Mesenchymal stem cell (in vitro differentiated cells and primary cell): ENCODE data around the gene CTNNA3.

Source experiments
- DNase-seq: peaks from one replicate; pipeline ENCODE4 v3.0.0-alpha.2; 2013
- H2AFZ ChIP-seq: one replicate; pipeline ENCODE4 v1.6.1; 2013; ENCODE audit warnings: low read depth, mild to moderate bottlenecking, control low read depth, inconsistent platforms, low read length, moderate library complexity
- H2AK5ac ChIP-seq: 2 replicates; pipeline ENCODE4 v1.6.1; 2013; ENCODE audit warnings: low read length, moderate library complexity, mild to moderate bottlenecking, inconsistent platforms; ENCODE audit not compliant: severe bottlenecking
- H2BK120ac ChIP-seq: one replicate; pipeline ENCODE4 v1.6.1; 2013; ENCODE audit warnings: low read depth, mild to moderate bottlenecking, inconsistent platforms, low read length, moderate library complexity
- H2BK12ac ChIP-seq, 2 experiments: one replicate each; pipeline ENCODE4 v1.6.1; 2013; ENCODE audit warnings: inconsistent platforms in 2 of 2, low read length in 2 of 2, mild to moderate bottlenecking in 2 of 2, moderate library complexity in 2 of 2, control low read depth in 1 of 2
- H2BK15ac ChIP-seq: one replicate; pipeline ENCODE4 v1.6.1; 2013; ENCODE audit warnings: mild to moderate bottlenecking, low read depth, inconsistent platforms; ENCODE audit not compliant: poor library complexity, severe bottlenecking
- H2BK5ac ChIP-seq: 2 replicates; pipeline ENCODE4 v1.6.1; 2013; ENCODE audit warnings: low read depth, mild to moderate bottlenecking, low read length, control low read depth, inconsistent platforms; ENCODE audit not compliant: poor library complexity, severe bottlenecking
- H3K14ac ChIP-seq, 2 experiments: one replicate each; pipeline ENCODE4 v1.6.1; 2013; ENCODE audit warnings: inconsistent platforms in 2 of 2, low read length in 2 of 2, control low read depth in 1 of 2, mild to moderate bottlenecking in 1 of 2, moderate library complexity in 1 of 2
- H3K18ac ChIP-seq, 2 experiments: one replicate each; pipeline ENCODE4 v1.6.1; 2013; ENCODE audit warnings: inconsistent platforms in 2 of 2, low read length in 2 of 2, control low read depth in 1 of 2, low read depth in 1 of 2, mild to moderate bottlenecking in 1 of 2
- H3K23ac ChIP-seq, 2 experiments: one replicate each; pipeline ENCODE4 v1.6.1; 2013; ENCODE audit warnings: inconsistent platforms in 2 of 2, low read length in 2 of 2, mild to moderate bottlenecking in 2 of 2, moderate library complexity in 2 of 2, control low read depth in 1 of 2
- H3K27ac ChIP-seq: 2 replicates; pipeline ENCODE4 v1.5.1; 2013; ENCODE audit warnings: mild to moderate bottlenecking, moderate library complexity, low read length, control low read depth, inconsistent platforms; ENCODE audit not compliant: poor library complexity, severe bottlenecking
- H3K27me3 ChIP-seq, 2 experiments: 2 replicates each; pipeline versions ENCODE4 v1.6.1 to v1.7.0; 2013; ENCODE audit warnings: low read length in 2 of 2, mild to moderate bottlenecking in 2 of 2, moderate library complexity in 2 of 2, control low read depth in 1 of 2, inconsistent platforms in 1 of 2; ENCODE audit not compliant: control insufficient read depth in 1 of 2, insufficient read depth in 1 of 2
- H3K36me3 ChIP-seq, 2 experiments: 2 replicates each; pipeline versions ENCODE4 v1.6.1 to v1.7.0; 2013; ENCODE audit warnings: low read length in 2 of 2, control low read depth in 1 of 2, inconsistent platforms in 1 of 2, low read depth in 1 of 2, mild to moderate bottlenecking in 1 of 2; ENCODE audit not compliant: insufficient read depth in 2 of 2, control insufficient read depth in 1 of 2
- H3K4ac ChIP-seq, 2 experiments: one replicate each; pipeline ENCODE4 v1.6.1; 2013; ENCODE audit warnings: inconsistent platforms in 2 of 2, low read length in 2 of 2, mild to moderate bottlenecking in 2 of 2, moderate library complexity in 2 of 2, control low read depth in 1 of 2, low read depth in 1 of 2
- H3K4me1 ChIP-seq: 2 replicates; pipeline ENCODE4 v1.6.1; 2013; ENCODE audit warnings: low read depth, low read length, control low read depth; ENCODE audit not compliant: control insufficient read depth, insufficient read depth
- H3K4me2 ChIP-seq: 2 replicates; pipeline ENCODE4 v1.6.1; 2013; ENCODE audit warnings: low read length, mild to moderate bottlenecking, inconsistent platforms; ENCODE audit not compliant: poor library complexity, severe bottlenecking
- H3K4me3 ChIP-seq, 2 experiments: 2 replicates each; pipeline versions ENCODE4 v1.5.1 to v1.7.0; 2013; ENCODE audit warnings: low read length in 2 of 2, mild to moderate bottlenecking in 2 of 2, control low read depth in 1 of 2, low read depth in 1 of 2; ENCODE audit not compliant: insufficient read depth in 1 of 2
- H3K79me1 ChIP-seq: replicated peaks from 2 replicates; pipeline ENCODE4 v1.6.1; 2013; ENCODE audit warnings: mild to moderate bottlenecking, control low read depth, low read length, inconsistent platforms; ENCODE audit not compliant: poor library complexity, severe bottlenecking
- H3K9ac ChIP-seq: 2 replicates; pipeline ENCODE4 v1.7.0; 2013; ENCODE audit warnings: mild to moderate bottlenecking, low read length, moderate library complexity
- H3K9me3 ChIP-seq: 2 replicates; pipeline ENCODE4 v1.7.0; 2013; ENCODE audit warnings: mild to moderate bottlenecking, low read length; ENCODE audit not compliant: control insufficient read depth
- H4K8ac ChIP-seq: one replicate; pipeline ENCODE4 v1.6.1; 2013; ENCODE audit warnings: inconsistent platforms, mild to moderate bottlenecking, low read length, moderate library complexity
- H4K91ac ChIP-seq: one replicate; pipeline ENCODE4 v1.6.1; 2013; ENCODE audit warnings: mild to moderate bottlenecking, low read length, inconsistent platforms
- WGBS: methylation state at CpG from one replicate; pipeline ENCODE4 v1.1.7; 2013; ENCODE audit warnings: mixed read lengths; 5-methylcytosine and 5-hydroxymethylcytosine counted together

The CTNNA3 gene

GRCh38 chr10:67603086-67603485 is 92.9 kb downstream of the CTNNA3 start:
- H2AK5ac ChIP-seq, result peak overlapping the region; percentile 74
- H3K23ac ChIP-seq, result no peak overlapping the region
- H3K4me1 ChIP-seq, result no peaks in the 10 kb centered on the region
- no peak overlapping the region for H3K4me2 ChIP-seq
- no peak overlapping the region for H3K4ac ChIP-seq
- no peak for DNase-seq
- H3K9ac ChIP-seq, result no peak overlapping the region
- no peak overlapping the region for H2BK5ac ChIP-seq
- H3K18ac ChIP-seq, result no peak overlapping the region
- H3K14ac ChIP-seq, result no peak overlapping the region
- no peaks in the 10 kb centered on the region for H3K27me3 ChIP-seq
- H4K8ac ChIP-seq, result no peak overlapping the region
- WGBS, result 71% methylated on average over 8 of the region's 8 CpGs
- no peak overlapping the region for H3K27ac ChIP-seq
- no peak overlapping the region for H2BK15ac ChIP-seq
- H2AFZ ChIP-seq, result no peak overlapping the region
- H3K79me1 ChIP-seq, result no peaks in the 10 kb centered on the region
- H2BK12ac ChIP-seq, result no peak overlapping the region
- H3K36me3 ChIP-seq, result no peaks in the 10 kb centered on the region
- H4K91ac ChIP-seq, result no peak overlapping the region
- H3K4me3 ChIP-seq, result no peak overlapping the region
- H3K9me3 ChIP-seq, result no peaks in the 10 kb centered on the region
- H2BK120ac ChIP-seq, result no peak overlapping the region

GRCh38 chr10:67602268-67602950 is 93.6 kb downstream of the CTNNA3 start:
- Histone ChIP-seq H4K91ac (no peak overlapping the region), H3K9me3 (no peaks in the 10 kb centered on the region), H2BK12ac (no peak overlapping the region), H3K14ac (no peak overlapping the region), H2AK5ac (no peak overlapping the region), H2BK15ac (no peak overlapping the region), H2BK120ac (no peak overlapping the region), H3K4me3 (no peak overlapping the region), H3K4ac (no peak overlapping the region), H3K9ac (no peak overlapping the region), H3K27ac (no peak overlapping the region), H2BK5ac (no peak overlapping the region), H3K36me3 (no peaks in the 10 kb centered on the region), H4K8ac (no peak overlapping the region), H3K4me2 (no peak overlapping the region), H3K23ac (no peak overlapping the region), H3K79me1 (no peaks in the 10 kb centered on the region), H3K4me1 (no peaks in the 10 kb centered on the region), H3K27me3 (no peaks in the 10 kb centered on the region), H3K18ac (no peak overlapping the region), H2AFZ (no peak overlapping the region)
- WGBS, result 67% methylated on average over 3 of the region's 4 CpGs
- DNase-seq, result peak; percentile 25

GRCh38 chr10:67599597-67599996 is 96.4 kb downstream of the CTNNA3 start:
- H4K91ac ChIP-seq, result no peak overlapping the region
- peaks cover 7% of the 10 kb centered on the region for H3K9me3 ChIP-seq
- no peak overlapping the region for H3K4me2 ChIP-seq
- no peak overlapping the region for H3K4me3 ChIP-seq
- H3K27ac ChIP-seq, result no peak overlapping the region
- H4K8ac ChIP-seq, result no peak overlapping the region
- no peak overlapping the region for H3K14ac ChIP-seq
- H2BK12ac ChIP-seq, result no peak overlapping the region
- H2BK5ac ChIP-seq, result no peak overlapping the region
- H3K9ac ChIP-seq, result no peak overlapping the region
- no peaks in the 10 kb centered on the region for H3K36me3 ChIP-seq
- no peaks in the 10 kb centered on the region for H3K79me1 ChIP-seq
- H2BK120ac ChIP-seq, result no peak overlapping the region
- H3K18ac ChIP-seq, result no peak overlapping the region
- no peak overlapping the region for H2BK15ac ChIP-seq
- H3K4ac ChIP-seq, result no peak overlapping the region
- H2AFZ ChIP-seq, result no peak overlapping the region
- H2AK5ac ChIP-seq, result no peak overlapping the region
- no peak for DNase-seq
- no peaks in the 10 kb centered on the region for H3K27me3 ChIP-seq
- no peak overlapping the region for H3K23ac ChIP-seq
- H3K4me1 ChIP-seq, result no peaks in the 10 kb centered on the region

GRCh38 chr10:67596641-67597040 is 99.4 kb downstream of the CTNNA3 start:
- peaks cover 21% of the 10 kb centered on the region for H3K9me3 ChIP-seq
- no peak overlapping the region for H3K4ac ChIP-seq
- H2AFZ ChIP-seq, result no peak overlapping the region
- no peak overlapping the region for H3K27ac ChIP-seq
- H2BK5ac ChIP-seq, result no peak overlapping the region
- H3K36me3 ChIP-seq, result no peaks in the 10 kb centered on the region
- no peak overlapping the region for H2BK12ac ChIP-seq
- H4K91ac ChIP-seq, result no peak overlapping the region
- no peak overlapping the region for H3K18ac ChIP-seq
- H2BK120ac ChIP-seq, result no peak overlapping the region
- H3K79me1 ChIP-seq, result no peaks in the 10 kb centered on the region
- H3K27me3 ChIP-seq, result no peaks in the 10 kb centered on the region
- DNase-seq, result no peak
- H3K4me1 ChIP-seq, result no peaks in the 10 kb centered on the region
- H3K4me3 ChIP-seq, result no peak overlapping the region
- no peak overlapping the region for H4K8ac ChIP-seq
- no peak overlapping the region for H3K14ac ChIP-seq
- H2BK15ac ChIP-seq, result no peak overlapping the region
- H3K9ac ChIP-seq, result no peak overlapping the region
- H2AK5ac ChIP-seq, result no peak overlapping the region
- no peak overlapping the region for H3K4me2 ChIP-seq
- H3K23ac ChIP-seq, result no peak overlapping the region
